HG03432 (cell line): ENCODE results near the gene PCBP4.

Experiments
- ATAC-seq: cut with Tn5 transposase; IDR thresholded peaks from one replicate; pipeline ENCODE4 v1.9.1; 2021; ENCODE audit warnings: mild to moderate bottlenecking, moderate library complexity; ENCODE audit not compliant: unreplicated experiment

The PCBP4 gene

GRCh38 chr3:51921081-51921578 is 46.1 kb downstream of the PCBP4 start:
- no peak for ATAC-seq

- no peak for ATAC-seq
These were observed 50.8 kb downstream of the PCBP4 start for GRCh38 chr3:51916418-51916817.

- ATAC-seq, result no peak
These were observed 59.2 kb downstream of the PCBP4 start for GRCh38 chr3:51908026-51908425.
